Activated CD8-positive, alpha-beta memory T cell treated with anti-CD3 and anti-CD28 coated beads, Interleukin-2, amount 50 U/mL, for 4 hours (primary cell): ENCODE measurements around the gene PTGDR.

Source experiments
- DNase-seq: peaks from one replicate; pipeline ENCODE4 v3.0.0-alpha.2; 2020

The PTGDR gene

GRCh38 chr14:52267501-52268278 is at the start of gene PTGDR:
Gene PTGDR, plus strand, starts transcription at chr14:52267698. Its CDS starts 117 bp downstream, at chr14:52267815.
- DNase-seq: peak; percentile 53

GRCh38 chr14:52219488-52220084 is 47.9 kb upstream of the PTGDR start:
- DNase-seq: no peak

- DNase-seq: no peak
These were observed 46.3 kb upstream of the PTGDR start for GRCh38 chr14:52220924-52221811.

GRCh38 chr14:52222901-52223300 is 44.6 kb upstream of the PTGDR start:
- DNase-seq: no peak

- no peak for DNase-seq
These were observed 39.8 kb upstream of the PTGDR start for GRCh38 chr14:52227619-52228222.

GRCh38 chr14:52233693-52234092 is 33.8 kb upstream of the PTGDR start:
- DNase-seq: no peak

GRCh38 chr14:52235434-52235833 is 32.1 kb upstream of the PTGDR start:
- no peak for DNase-seq

- DNase-seq: no peak
These were observed 31.5 kb upstream of the PTGDR start for GRCh38 chr14:52235866-52236510.

GRCh38 chr14:52238682-52239081 is 28.8 kb upstream of the PTGDR start:
- DNase-seq: no peak

GRCh38 chr14:52240623-52241022 is 26.9 kb upstream of the PTGDR start:
- DNase-seq: no peak

- DNase-seq: no peak
These were observed 26.3 kb upstream of the PTGDR start for GRCh38 chr14:52241087-52241793.

- DNase-seq: no peak
These were observed 23.2 kb upstream of the PTGDR start for GRCh38 chr14:52244328-52244727.

GRCh38 chr14:52244997-52245396 is 22.5 kb upstream of the PTGDR start:
- DNase-seq: no peak

- DNase-seq: no peak
These were observed 19.4 kb upstream of the PTGDR start for GRCh38 chr14:52248057-52248456.

- no peak for DNase-seq
These were observed 15.8 kb upstream of the PTGDR start for GRCh38 chr14:52251724-52252123.

- no peak for DNase-seq
These were observed 14.0 kb upstream of the PTGDR start for GRCh38 chr14:52253503-52253902.

GRCh38 chr14:52254086-52254485 is 13.4 kb upstream of the PTGDR start:
- no peak for DNase-seq

- DNase-seq: no peak
These were observed 8.7 kb upstream of the PTGDR start for GRCh38 chr14:52258783-52259182.

GRCh38 chr14:52259434-52259833 is 8.1 kb upstream of the PTGDR start:
- no peak for DNase-seq

GRCh38 chr14:52262600-52262999 is 4.9 kb upstream of the PTGDR start:
- no peak for DNase-seq

GRCh38 chr14:52263190-52263589 is 4.3 kb upstream of the PTGDR start:
- no peak for DNase-seq

GRCh38 chr14:52265253-52265652 is 2.2 kb upstream of the PTGDR start:
- no peak for DNase-seq
